HG02610 (cell line): ENCODE measurements around the gene CPNE8.

Experiments
- ATAC-seq: cut with Tn5 transposase; IDR thresholded peaks from one replicate; pipeline ENCODE4 v1.9.1; 2021; ENCODE audit warnings: mild to moderate bottlenecking, moderate library complexity; ENCODE audit not compliant: unreplicated experiment

CPNE8 gene

GRCh38 chr12:38905480-38906351 is at the start of gene CPNE8:
Gene CPNE8, minus strand, starts transcription at chr12:38905591. Its CDS starts 57 bp downstream, at chr12:38905534.
- peak; percentile 56 for ATAC-seq

- no peak for ATAC-seq
Measured at GRCh38 chr12:38954238-38954873, 49.0 kb upstream of the CPNE8 start.

GRCh38 chr12:38949363-38949762 is 44.0 kb upstream of the CPNE8 start:
- ATAC-seq, result no peak

- no peak for ATAC-seq
Measured at GRCh38 chr12:38934686-38935085, 29.3 kb upstream of the CPNE8 start.

GRCh38 chr12:38934078-38934584 is 28.7 kb upstream of the CPNE8 start:
- ATAC-seq, result no peak

- no peak for ATAC-seq
Measured at GRCh38 chr12:38932320-38932719, 26.9 kb upstream of the CPNE8 start.

GRCh38 chr12:38931461-38931860 is 26.1 kb upstream of the CPNE8 start:
- no peak for ATAC-seq

GRCh38 chr12:38930990-38931389 is 25.6 kb upstream of the CPNE8 start:
- no peak for ATAC-seq

GRCh38 chr12:38926501-38926900 is 21.1 kb upstream of the CPNE8 start:
- ATAC-seq, result no peak

GRCh38 chr12:38921025-38921677 is 15.8 kb upstream of the CPNE8 start:
- peak; percentile 98 for ATAC-seq

GRCh38 chr12:38919191-38919590 is 13.8 kb upstream of the CPNE8 start:
- ATAC-seq, result no peak

GRCh38 chr12:38915429-38916182 is 10.2 kb upstream of the CPNE8 start:
- ATAC-seq, result no peak

GRCh38 chr12:38912116-38912515 is 6.7 kb upstream of the CPNE8 start:
- no peak for ATAC-seq

GRCh38 chr12:38911611-38912010 is 6.2 kb upstream of the CPNE8 start:
- no peak for ATAC-seq

GRCh38 chr12:38907201-38907923 is 2.0 kb upstream of the CPNE8 start:
- ATAC-seq, result no peak

GRCh38 chr12:38906482-38907200 is 1.2 kb upstream of the CPNE8 start:
- ATAC-seq, result peak; percentile 58

GRCh38 chr12:38904537-38905479 is 583 bp downstream of the CPNE8 start:
- ATAC-seq, result peak; percentile 73

GRCh38 chr12:38903596-38903995 is 1.8 kb downstream of the CPNE8 start:
- ATAC-seq, result no peak
